ENCODE measurements around the gene MTTP.

The MTTP gene

GRCh38 chr4:99670409-99671073 is 95.9 kb downstream of the MTTP start:
- no peak for DNase-seq (ENCODE audit: low read depth)
